ENCODE data around the gene EDDM13.

- no peak for TF ChIP-seq SP1 (IDR thresholded peaks at IDR 0.05)
- TF ChIP-seq ARNT (IDR thresholded peaks at IDR 0.05) = no peak
- TF ChIP-seq FOXM1 (IDR thresholded peaks at IDR 0.05; ENCODE audit: borderline replicate concordance) = no peak
- no peak for TF ChIP-seq NFRKB (IDR thresholded peaks at IDR 0.05)
- TF ChIP-seq HDGF (IDR thresholded peaks at IDR 0.05; ENCODE audit: borderline replicate concordance) = no peak
Measured at GRCh38 chr19:56252699-56253422, 19.7 kb upstream of the EDDM13 start.

All from HEK293T (cell line).